Astrocyte of the spinal cord (primary cell): ENCODE results near the gene PTPRN2.

Experiments
- DNase-seq: peaks from one replicate; pipeline ENCODE4 v3.0.0; 2011; ENCODE audit warnings: low read depth, low spot score
- H3K4me3 ChIP-seq: 2 replicates; pipeline ENCODE4 v1.5.1; 2011; ENCODE audit warnings: low read depth, mild to moderate bottlenecking, low read length, moderate library complexity
- CTCF ChIP-seq: IDR thresholded peaks from 2 replicates; pipeline ENCODE4 v1.5.1; 2012; ENCODE audit warnings: low read depth, mild to moderate bottlenecking, low read length, inconsistent platforms
- in situ Hi-C: cut with HindIII; loops from 2 replicates; pipeline ENCODE4 v1.10.0; 2017; ENCODE audit warnings: low sequenced_read_pairs

PTPRN2 gene

DNA sequence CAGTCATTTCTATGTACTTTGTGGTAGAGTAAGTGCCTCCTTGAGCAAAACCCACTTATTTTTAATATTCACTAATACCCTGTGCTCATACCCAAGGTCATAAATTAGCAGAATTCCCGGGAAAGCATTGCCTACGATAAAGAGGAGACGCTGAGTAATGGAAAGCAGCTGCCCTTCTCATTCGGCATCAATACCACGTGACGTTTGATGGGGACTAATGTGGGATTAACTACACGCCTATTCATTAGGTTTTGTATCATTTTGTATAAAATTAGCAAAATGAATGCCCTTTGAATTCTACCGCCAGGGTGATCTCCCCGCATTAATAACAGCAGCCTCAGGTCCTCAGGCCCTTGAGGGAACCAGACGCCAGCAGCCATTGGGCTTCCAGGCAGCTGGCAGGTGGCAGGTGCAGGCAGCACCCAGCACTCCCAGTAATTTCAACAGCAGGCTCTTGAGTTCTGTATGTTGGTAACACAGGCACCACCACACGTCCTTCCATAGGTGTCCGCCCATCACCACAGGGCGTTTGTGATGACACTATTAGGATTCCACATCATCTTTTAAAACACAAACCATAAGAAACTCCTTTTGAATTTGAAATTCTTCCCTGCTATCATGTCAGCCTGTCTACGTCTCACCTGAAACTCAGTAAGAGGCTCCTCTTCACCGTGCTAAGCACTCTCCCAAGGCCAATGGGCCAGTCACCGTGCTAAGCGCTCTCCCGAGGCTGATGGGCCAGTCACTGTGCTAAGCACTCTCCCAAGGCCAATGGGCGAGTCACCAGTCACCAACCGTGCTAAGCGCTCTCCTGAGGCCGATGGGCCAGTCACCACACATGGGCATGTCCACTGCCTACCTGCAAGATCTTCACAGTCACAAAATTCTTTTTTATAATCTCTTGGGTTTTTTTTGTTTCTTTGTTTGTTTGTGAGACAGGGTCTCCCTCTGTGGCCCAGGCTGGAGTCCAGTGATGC, 509.4 kb downstream of the PTPRN2 start:
- in situ Hi-C loops, result no loop called here
- TF ChIP-seq CTCF, result no peak
- no peak for DNase-seq
- no peak overlapping the region for H3K4me3 ChIP-seq

DNA sequence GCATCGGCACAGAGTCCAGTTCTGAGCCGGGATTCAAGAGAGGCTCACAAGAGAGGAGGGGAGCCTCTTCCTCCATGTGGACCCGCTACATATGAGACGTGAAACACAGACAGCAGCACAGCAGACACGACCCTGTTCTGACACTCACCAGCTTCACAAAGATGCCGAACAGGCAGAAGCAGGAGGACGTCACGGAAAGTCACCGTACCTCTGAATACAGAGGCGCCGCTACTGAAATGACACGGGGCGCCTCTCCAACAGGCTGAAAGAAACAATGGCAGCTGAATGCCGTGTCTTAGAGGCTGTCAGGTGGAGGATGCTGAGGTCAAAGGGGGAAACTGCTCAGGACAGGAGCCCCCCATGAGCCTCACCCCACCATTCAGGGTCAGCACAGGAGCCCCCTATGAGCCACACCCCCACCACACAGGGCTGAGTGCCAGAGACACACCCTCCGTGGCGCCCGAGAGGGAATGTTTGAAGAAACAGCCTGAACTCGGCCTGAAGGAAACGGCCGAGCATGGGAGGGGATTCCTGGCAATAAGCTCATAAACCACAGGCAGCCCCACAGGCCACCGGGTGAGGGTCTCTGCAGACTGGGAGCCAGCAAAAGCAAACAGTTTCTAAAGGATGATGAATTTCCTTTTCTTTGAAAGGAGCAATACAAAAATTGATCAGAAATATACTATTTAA, 510.3 kb downstream of the PTPRN2 start:
- H3K4me3 ChIP-seq, result no peak overlapping the region
- DNase-seq, result no peak
- in situ Hi-C loops, result no loop called here
- TF ChIP-seq CTCF, result no peak

DNA sequence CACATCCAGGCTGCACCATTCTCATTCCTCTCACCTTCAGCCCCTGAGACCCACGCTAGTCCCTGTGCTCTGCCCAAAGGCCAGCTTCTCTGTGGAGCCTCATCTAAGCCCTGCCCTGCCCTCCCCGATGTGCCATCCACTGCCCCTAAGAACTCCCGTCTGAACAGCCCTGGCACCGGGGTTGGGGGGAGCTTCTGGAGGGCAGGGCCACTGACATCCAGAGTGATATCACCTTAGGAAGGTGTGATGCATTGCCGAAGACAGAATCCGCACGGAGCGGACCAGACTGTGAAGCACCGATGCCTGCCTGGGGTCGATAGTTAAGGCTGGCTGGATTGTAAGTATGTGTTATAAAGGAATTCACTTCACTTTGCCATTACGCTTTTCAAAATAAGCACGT, 511.0 kb downstream of the PTPRN2 start:
- in situ Hi-C loops, result no loop called here
- TF ChIP-seq CTCF, result no peak
- H3K4me3 ChIP-seq, result no peak overlapping the region
- DNase-seq, result no peak

- no peak for TF ChIP-seq CTCF
Measured at GRCh38 chr7:158076215-158076614, 511.4 kb downstream of the PTPRN2 start.

GRCh38 chr7:158075633-158076001, 512.0 kb downstream of the PTPRN2 start:
- no peak for TF ChIP-seq CTCF
- in situ Hi-C loops, result no loop called here
- H3K4me3 ChIP-seq, result no peak overlapping the region
- DNase-seq, result no peak

More at GRCh38 chr7:158076215-158076614, 511.4 kb downstream of the PTPRN2 start:
- DNase-seq, result no peak
- H3K4me3 ChIP-seq, result no peak overlapping the region
- in situ Hi-C loops, result no loop called here

DNA sequence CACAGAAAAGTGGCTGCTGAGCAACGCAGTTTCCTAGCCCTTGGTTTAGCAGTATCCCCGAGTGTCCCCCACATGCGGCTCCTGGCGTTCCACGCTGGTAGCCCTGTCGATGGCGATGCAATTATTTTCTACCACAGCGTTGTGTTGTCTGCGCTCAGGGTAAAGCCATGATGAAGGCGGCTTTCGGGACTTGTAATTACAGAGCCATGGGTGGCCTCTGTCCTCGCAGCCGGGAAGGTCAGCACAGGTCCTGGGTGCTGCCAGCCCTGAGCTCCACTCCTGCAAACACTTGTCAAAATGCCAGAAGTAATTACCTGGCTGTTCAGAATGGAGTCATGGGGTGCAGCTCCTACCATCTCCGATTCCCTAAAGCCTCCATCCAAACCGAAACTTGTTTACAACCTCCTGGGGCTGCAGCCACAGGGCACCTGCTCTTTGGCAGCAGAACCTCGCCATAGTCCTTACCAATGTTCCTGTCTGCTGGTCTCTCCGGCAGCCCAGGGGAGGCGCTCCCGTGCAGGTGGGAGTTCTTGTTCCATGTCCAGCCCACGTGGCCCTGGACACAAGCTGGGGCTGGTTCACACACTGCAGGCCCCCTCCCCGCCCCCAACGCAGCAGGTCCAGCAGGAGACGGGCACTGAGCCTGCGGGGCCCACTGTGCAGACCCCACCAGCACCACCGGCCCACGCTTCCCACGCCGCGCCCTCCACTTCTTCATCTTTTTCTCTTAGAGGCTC, 512.6 kb downstream of the PTPRN2 start:
- DNase-seq, result no peak
- in situ Hi-C loops, result no loop called here
- H3K4me3 ChIP-seq, result no peak overlapping the region
- no peak for TF ChIP-seq CTCF
